ENCODE measurements around the gene TOLLIP. TPM values are rescaled to one million over a fixed set of nuclear protein-coding genes. Genes with fewer than 3 reads are reported as not detected.
"Not testable (repeated sequence)": the region's sequence is repeated elsewhere in the genome, so short reads cannot be mapped to it uniquely, and the experiment has no call there.

The TOLLIP gene
- total and polyA plus RNA-seq, 2 of the 4 experiments (the other 2 are of a cell fraction), result 19.7 to 42.9 TPM

DNA sequence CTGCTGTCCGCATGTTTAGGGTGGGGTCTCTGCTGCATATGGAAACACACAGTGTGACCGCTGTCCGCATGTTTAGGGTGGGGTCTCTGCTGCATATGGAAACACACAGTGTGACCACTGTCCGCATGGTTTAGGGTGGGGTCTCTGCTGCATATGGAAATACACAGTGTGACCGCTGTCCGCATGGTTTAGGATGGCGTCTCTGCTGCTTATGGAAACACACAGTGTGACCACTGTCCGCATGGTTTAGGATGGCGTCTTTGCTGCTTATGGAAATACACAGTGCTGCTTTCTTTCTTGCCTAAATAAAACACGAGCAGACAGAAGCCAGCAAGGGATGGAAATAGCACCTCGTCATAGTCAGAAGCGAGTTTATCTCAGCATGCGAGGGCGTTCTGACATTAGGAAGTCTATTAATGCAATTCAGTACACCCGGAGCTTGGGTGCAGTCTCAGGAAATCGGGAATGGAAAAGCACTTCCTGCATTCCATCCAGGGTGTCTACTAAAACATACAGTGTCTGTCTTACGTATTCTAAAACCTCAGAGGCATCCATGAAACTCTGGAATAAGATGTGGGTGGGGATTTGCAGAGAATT, 32.6 kb upstream of the TOLLIP start:
- Histone ChIP-seq H3K36me3 (ENCODE audit: control insufficient read depth, insufficient read depth, low read length) (no peaks in the 10 kb centered on the region), H3K79me1 (ENCODE audit: low read depth in 1 of 2, low read length in 2 of 2) (no peaks in the 10 kb centered on the region), H2AFZ (replicated peaks; ENCODE audit: low read length, poor library complexity) (peak overlapping the region; percentile 35), H3K56ac (ENCODE audit: extremely low read depth, insufficient read depth, low read length) (no peak overlapping the region), H3K4me3 (ENCODE audit: insufficient read depth, low read depth, low read length) (no peak overlapping the region), H4K8ac (ENCODE audit: low read depth in 2 of 2, low read length in 2 of 2) (0 out of 4 replicates have a peak overlapping the region, but pooled peaks of 1 of the 2 experiments have one; percentile 26), H3K23ac (ENCODE audit: low read depth, low read length) (no peak overlapping the region), H2BK15ac (ENCODE audit: low read depth, low read length) (no peak overlapping the region), H3K14ac (replicated peaks; ENCODE audit: low read depth, low read length) (no peak overlapping the region), H2BK120ac (ENCODE audit: low read depth, low read length) (no peak overlapping the region), H2AK9ac (replicated peaks; ENCODE audit: low read depth, low read length, poor library complexity) (no peak overlapping the region), H3K9ac (ENCODE audit: low read depth, low read length) (no peak overlapping the region), H3K27ac (ENCODE audit: insufficient read depth, low read length) (no peak overlapping the region), H4K5ac (ENCODE audit: low read depth, low read length) (no peak overlapping the region), H2AK5ac (ENCODE audit: low read depth, low read length) (no peak overlapping the region), H3K18ac (ENCODE audit: low read depth, low read length) (no peak overlapping the region), H3K4ac (ENCODE audit: low read depth, low read length) (peak overlapping the region; percentile 9; the same call in 1 of the 2 replicates), H3K27me3 (ENCODE audit: control insufficient read depth, insufficient read depth, low read length) (peaks cover 10% of the 10 kb centered on the region), H3K9me1 (ENCODE audit: insufficient read depth, low read length) (peaks cover 4% of the 10 kb centered on the region; the same call in 1 of the 2 replicates), H3K4me1 (ENCODE audit: control insufficient read depth, insufficient read depth, low read length) (0 out of 2 replicates have a peak, but pooled peaks cover 2% of the 10 kb centered on the region), H2BK5ac (ENCODE audit: low read depth, low read length, poor library complexity, severe bottlenecking) (no peak overlapping the region), H3K4me2 (ENCODE audit: low read depth, low read length) (peak overlapping the region; percentile 41; the same call in 1 of the 2 replicates), H3K9me3 (ENCODE audit: control insufficient read depth, insufficient read depth, low read length) (no peaks in the 10 kb centered on the region), H4K20me1 (ENCODE audit: insufficient read depth, low read length) (no peaks in the 10 kb centered on the region), H2BK20ac (ENCODE audit: low read depth, low read length) (no peak overlapping the region), H4K91ac (ENCODE audit: insufficient read depth, low read depth, low read length) (no peak overlapping the region)
- ATAC-seq (ENCODE audit: low read depth) (peak; percentile 73), DNase-seq (peak; percentile 64)
- POLR2A ChIA-PET (ENCODE audit: unreplicated experiment), result no interaction called here
- CTCF ChIA-PET, result no interaction called here
- BruUV-seq (replicated peaks), result no TSS peak
- in situ Hi-C loops (cut with MboI; ENCODE audit: low sequenced_read_pairs) (no loop called here), dilution Hi-C loops (cut with HindIII; ENCODE audit: low sequenced_read_pairs, unreplicated experiment) (no loop called here), intact Hi-C loops (cut with micrococcal nuclease) (no loop called here)
- 44% methylated on average over 8 of the region's 17 CpGs; no CpG with 5 or more reads in 1 of the 2 experiments for WGBS, 2 experiments (ENCODE audit: extremely low coverage in 2 of 2, insufficient read length in 1 of 2)
- TF ChIP-seq BHLHE40 (IDR thresholded peaks at IDR 0.05; ENCODE audit: low read depth, low read length) (peak; percentile 28; the same call in 1 of the 2 replicates), FOS (IDR thresholded peaks at IDR 0.05; ENCODE audit: low read depth, low read length) (no peak), MAFK (IDR thresholded peaks at IDR 0.05; ENCODE audit: low read depth, low read length) (no peak)

DNA sequence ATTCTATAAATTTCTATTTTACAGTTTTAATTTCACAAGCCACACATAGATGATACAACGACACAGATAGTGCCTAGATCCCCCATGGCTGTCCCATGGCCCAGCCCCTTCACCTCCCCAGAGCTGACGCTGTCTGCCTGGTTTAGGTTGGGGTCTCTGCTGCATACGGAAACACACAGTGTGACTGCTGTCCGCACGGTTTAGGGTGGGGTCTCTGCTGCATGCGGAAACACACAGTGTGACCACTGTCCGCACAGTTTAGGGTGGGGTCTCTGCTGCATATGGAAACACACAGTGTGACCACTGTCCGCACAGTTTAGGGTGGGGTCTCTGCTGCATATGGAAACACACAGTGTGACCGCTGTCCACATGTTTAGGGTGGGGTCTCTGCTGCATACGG, 31.8 kb upstream of the TOLLIP start:
- H4K8ac ChIP-seq (ENCODE audit: low read depth in 2 of 2, low read length in 2 of 2); H4K20me1 ChIP-seq (ENCODE audit: insufficient read depth, low read length); H3K23ac ChIP-seq (ENCODE audit: low read depth, low read length); H2BK120ac ChIP-seq (ENCODE audit: low read depth, low read length); dilution Hi-C loops (cut with HindIII; ENCODE audit: low sequenced_read_pairs, unreplicated experiment); H2AK5ac ChIP-seq (ENCODE audit: low read depth, low read length); H3K9me1 ChIP-seq (ENCODE audit: insufficient read depth, low read length); H3K4ac ChIP-seq (ENCODE audit: low read depth, low read length); H3K9ac ChIP-seq (ENCODE audit: low read depth, low read length); H2AFZ ChIP-seq (replicated peaks; ENCODE audit: low read length, poor library complexity); CTCF ChIA-PET; BruUV-seq (replicated peaks); H3K79me1 ChIP-seq (ENCODE audit: low read depth in 1 of 2, low read length in 2 of 2); DNase-seq; H3K36me3 ChIP-seq (ENCODE audit: control insufficient read depth, insufficient read depth, low read length); H3K27ac ChIP-seq (ENCODE audit: insufficient read depth, low read length); H2BK20ac ChIP-seq (ENCODE audit: low read depth, low read length); H4K91ac ChIP-seq (ENCODE audit: insufficient read depth, low read depth, low read length); H3K56ac ChIP-seq (ENCODE audit: extremely low read depth, insufficient read depth, low read length); H3K4me3 ChIP-seq (ENCODE audit: insufficient read depth, low read depth, low read length); in situ Hi-C loops (cut with MboI; ENCODE audit: low sequenced_read_pairs); H3K14ac ChIP-seq (replicated peaks; ENCODE audit: low read depth, low read length); H3K18ac ChIP-seq (ENCODE audit: low read depth, low read length); intact Hi-C loops (cut with micrococcal nuclease); H2BK15ac ChIP-seq (ENCODE audit: low read depth, low read length); H2BK5ac ChIP-seq (ENCODE audit: low read depth, low read length, poor library complexity, severe bottlenecking); H3K9me3 ChIP-seq (ENCODE audit: control insufficient read depth, insufficient read depth, low read length); H3K4me1 ChIP-seq (ENCODE audit: control insufficient read depth, insufficient read depth, low read length); H3K4me2 ChIP-seq (ENCODE audit: low read depth, low read length); H4K5ac ChIP-seq (ENCODE audit: low read depth, low read length); ATAC-seq (ENCODE audit: low read depth); H2AK9ac ChIP-seq (replicated peaks; ENCODE audit: low read depth, low read length, poor library complexity); POLR2A ChIA-PET (ENCODE audit: unreplicated experiment): not testable (repeated sequence)
- H3K27me3 ChIP-seq (ENCODE audit: control insufficient read depth, insufficient read depth, low read length), result peaks cover 12% of the 10 kb centered on the region
- 86% methylated on average over 2 of the region's 10 CpGs; no CpG with 5 or more reads in 1 of the 2 experiments for WGBS, 2 experiments (ENCODE audit: extremely low coverage in 2 of 2, insufficient read length in 1 of 2)

Measured in IMR-90 (cell line).